ENCODE results near the gene MSI2.

MSI2 gene

GRCh38 chr17:57357392-57357784, 101.1 kb downstream of the MSI2 start:
- TF ChIP-seq ZBTB7A (IDR thresholded peaks at IDR 0.05; ENCODE audit: low read depth) = no peak
- TF ChIP-seq FOXM1 (IDR thresholded peaks at IDR 0.05; ENCODE audit: borderline replicate concordance, low read depth) = no peak
- no peak for TF ChIP-seq TEAD4 (IDR thresholded peaks at IDR 0.05)
- TF ChIP-seq NFIC (IDR thresholded peaks at IDR 0.05) = no peak
- TF ChIP-seq CREB1 (IDR thresholded peaks at IDR 0.05; ENCODE audit: low read depth) = no peak
- TF ChIP-seq REST (IDR thresholded peaks at IDR 0.05; ENCODE audit: low read depth) = no peak
- TF ChIP-seq USF1 (IDR thresholded peaks at IDR 0.05) = no peak
- TF ChIP-seq MAX (IDR thresholded peaks at IDR 0.05) = no peak
- no peak for TF ChIP-seq CEBPB (IDR thresholded peaks at IDR 0.05)
- no peak for TF ChIP-seq TCF12 (IDR thresholded peaks at IDR 0.05; ENCODE audit: low read depth)
- TF ChIP-seq EP300 (IDR thresholded peaks at IDR 0.05; ENCODE audit: borderline replicate concordance) = no peak

- TF ChIP-seq EGR1 (IDR thresholded peaks at IDR 0.05) (no peak), TCF12 (IDR thresholded peaks at IDR 0.05; ENCODE audit: low read depth) (no peak), TAF1 (IDR thresholded peaks at IDR 0.05; ENCODE audit: low read depth) (no peak), CEBPB (IDR thresholded peaks at IDR 0.05) (no peak), MAX (IDR thresholded peaks at IDR 0.05) (no peak), ZBTB7A (IDR thresholded peaks at IDR 0.05; ENCODE audit: low read depth) (no peak), FOXM1 (IDR thresholded peaks at IDR 0.05; ENCODE audit: borderline replicate concordance, low read depth) (no peak), CREB1 (IDR thresholded peaks at IDR 0.05; ENCODE audit: low read depth) (no peak)
Measured at GRCh38 chr17:57357830-57358430, 101.6 kb downstream of the MSI2 start.

- TF ChIP-seq USF1 (IDR thresholded peaks at IDR 0.05) (no peak), FOXM1 (IDR thresholded peaks at IDR 0.05; ENCODE audit: borderline replicate concordance, low read depth) (no peak), RAD21 (IDR thresholded peaks at IDR 0.05; ENCODE audit: low read depth) (no peak), TEAD4 (IDR thresholded peaks at IDR 0.05) (no peak), CEBPB (IDR thresholded peaks at IDR 0.05) (no peak), NFIC (IDR thresholded peaks at IDR 0.05) (no peak), REST (IDR thresholded peaks at IDR 0.05; ENCODE audit: low read depth) (no peak), TCF12 (IDR thresholded peaks at IDR 0.05; ENCODE audit: low read depth) (no peak), ZBTB7A (IDR thresholded peaks at IDR 0.05; ENCODE audit: low read depth) (no peak), YY1 (IDR thresholded peaks at IDR 0.05; ENCODE audit: low read depth) (no peak), EP300 (IDR thresholded peaks at IDR 0.05; ENCODE audit: borderline replicate concordance) (no peak), EGR1 (IDR thresholded peaks at IDR 0.05) (no peak), MAX (IDR thresholded peaks at IDR 0.05) (no peak), TAF1 (IDR thresholded peaks at IDR 0.05; ENCODE audit: low read depth) (no peak), CREB1 (IDR thresholded peaks at IDR 0.05; ENCODE audit: low read depth) (no peak)
Measured at GRCh38 chr17:57360266-57360665, 103.9 kb downstream of the MSI2 start.

GRCh38 chr17:57362797-57363556, 106.7 kb downstream of the MSI2 start:
- TF ChIP-seq USF1 (IDR thresholded peaks at IDR 0.05) (no peak), TEAD4 (IDR thresholded peaks at IDR 0.05) (no peak), NFIC (IDR thresholded peaks at IDR 0.05) (no peak), REST (IDR thresholded peaks at IDR 0.05; ENCODE audit: low read depth) (no peak), CREB1 (IDR thresholded peaks at IDR 0.05; ENCODE audit: low read depth) (no peak)

Measured in Ishikawa (cell line).